Measurements from ENCODE around the gene CDH11.

Gene CDH11

GRCh38 chr16:65005696-65006095 lies 116.2 kb downstream of the CDH11 start:
- DNase-seq (ENCODE audit: extremely low spot score) = no peak
- TF ChIP-seq FOXK2 (IDR thresholded peaks at IDR 0.05) (no peak), TARDBP (IDR thresholded peaks at IDR 0.05) (no peak), ELF4 (IDR thresholded peaks at IDR 0.05) (no peak), PKNOX1 (IDR thresholded peaks at IDR 0.05) (no peak), NFRKB (IDR thresholded peaks at IDR 0.05) (no peak), HDGF (IDR thresholded peaks at IDR 0.05; ENCODE audit: borderline replicate concordance) (no peak), CTBP1 (IDR thresholded peaks at IDR 0.05; ENCODE audit: borderline replicate concordance) (no peak), SUZ12 (IDR thresholded peaks at IDR 0.05) (no peak)
- CTCF ChIA-PET = no interaction called here
- POLR2A ChIA-PET = no interaction called here

GRCh38 chr16:65004570-65004969 lies 117.3 kb downstream of the CDH11 start:
- no peak for DNase-seq (ENCODE audit: extremely low spot score)
- POLR2A ChIA-PET = no interaction called here
- TF ChIP-seq NFRKB (IDR thresholded peaks at IDR 0.05) = no peak
- TF ChIP-seq FOXA1 (IDR thresholded peaks at IDR 0.05) = no peak
- TF ChIP-seq TARDBP (IDR thresholded peaks at IDR 0.05) = no peak
- TF ChIP-seq FOXM1 (IDR thresholded peaks at IDR 0.05; ENCODE audit: borderline replicate concordance) = no peak
- TF ChIP-seq L3MBTL2 (conservative IDR thresholded peaks at IDR 0.05) = no peak
- TF ChIP-seq SUZ12 (IDR thresholded peaks at IDR 0.05) = no peak
- TF ChIP-seq FOXK2 (IDR thresholded peaks at IDR 0.05) = no peak
- TF ChIP-seq ZNF384 (IDR thresholded peaks at IDR 0.05) = no peak
- no peak for TF ChIP-seq SP1 (IDR thresholded peaks at IDR 0.05)
- no peak for TF ChIP-seq BHLHE40 (IDR thresholded peaks at IDR 0.05; ENCODE audit: borderline replicate concordance)
- no peak for TF ChIP-seq CTBP1 (IDR thresholded peaks at IDR 0.05; ENCODE audit: borderline replicate concordance)
- TF ChIP-seq HDGF (IDR thresholded peaks at IDR 0.05; ENCODE audit: borderline replicate concordance) = no peak
- no peak for TF ChIP-seq ELF4 (IDR thresholded peaks at IDR 0.05)
- CTCF ChIA-PET = no interaction called here

- CTCF ChIA-PET = no interaction called here
- no peak for TF ChIP-seq ARNT (IDR thresholded peaks at IDR 0.05)
- TF ChIP-seq PKNOX1 (IDR thresholded peaks at IDR 0.05) = no peak
- TF ChIP-seq FOXA1 (IDR thresholded peaks at IDR 0.05) = no peak
- no peak for TF ChIP-seq ZNF384 (IDR thresholded peaks at IDR 0.05)
- TF ChIP-seq LEF1 (IDR thresholded peaks at IDR 0.05; ENCODE audit: borderline replicate concordance) = no peak
- POLR2A ChIA-PET = no interaction called here
- no peak for DNase-seq (ENCODE audit: extremely low spot score)
These were observed 118.2 kb downstream of the CDH11 start for GRCh38 chr16:65003621-65004020.

- CTCF ChIA-PET = no interaction called here
- TF ChIP-seq L3MBTL2 (conservative IDR thresholded peaks at IDR 0.05) (no peak), FOXK2 (IDR thresholded peaks at IDR 0.05) (no peak), ELF4 (IDR thresholded peaks at IDR 0.05) (no peak), HDGF (IDR thresholded peaks at IDR 0.05; ENCODE audit: borderline replicate concordance) (no peak), PKNOX1 (IDR thresholded peaks at IDR 0.05) (no peak), LEF1 (IDR thresholded peaks at IDR 0.05; ENCODE audit: borderline replicate concordance) (no peak)
- no peak for DNase-seq (ENCODE audit: extremely low spot score)
- POLR2A ChIA-PET = no interaction called here
These were observed 119.6 kb downstream of the CDH11 start for GRCh38 chr16:65002265-65002664.

GRCh38 chr16:65000654-65001053 lies 121.2 kb downstream of the CDH11 start:
- no peak for TF ChIP-seq TARDBP (IDR thresholded peaks at IDR 0.05)
- DNase-seq (ENCODE audit: extremely low spot score) = no peak
- ChIA-PET CTCF (no interaction called here), POLR2A (no interaction called here)

GRCh38 chr16:64997751-64998150 lies 124.1 kb downstream of the CDH11 start:
- TF ChIP-seq FOXA1 (IDR thresholded peaks at IDR 0.05) (no peak), HDGF (IDR thresholded peaks at IDR 0.05; ENCODE audit: borderline replicate concordance) (no peak), ARNT (IDR thresholded peaks at IDR 0.05) (no peak), FOXM1 (IDR thresholded peaks at IDR 0.05; ENCODE audit: borderline replicate concordance) (no peak), ELF4 (IDR thresholded peaks at IDR 0.05) (no peak), L3MBTL2 (conservative IDR thresholded peaks at IDR 0.05) (no peak), FOXK2 (IDR thresholded peaks at IDR 0.05) (no peak), SUZ12 (IDR thresholded peaks at IDR 0.05) (no peak)
- DNase-seq (ENCODE audit: extremely low spot score) = no peak
- ChIA-PET POLR2A (no interaction called here), CTCF (no interaction called here)

GRCh38 chr16:64997121-64997520 lies 124.7 kb downstream of the CDH11 start:
- TF ChIP-seq FOXK2 (IDR thresholded peaks at IDR 0.05) = no peak
- no peak for TF ChIP-seq SUZ12 (IDR thresholded peaks at IDR 0.05)
- no peak for TF ChIP-seq BHLHE40 (IDR thresholded peaks at IDR 0.05; ENCODE audit: borderline replicate concordance)
- ChIA-PET POLR2A (no interaction called here), CTCF (no interaction called here)
- DNase-seq (ENCODE audit: extremely low spot score) = no peak

- ChIA-PET CTCF (no interaction called here), POLR2A (no interaction called here)
- TF ChIP-seq FOXK2 (IDR thresholded peaks at IDR 0.05) (no peak), SUZ12 (IDR thresholded peaks at IDR 0.05) (no peak), HDGF (IDR thresholded peaks at IDR 0.05; ENCODE audit: borderline replicate concordance) (no peak), TARDBP (IDR thresholded peaks at IDR 0.05) (no peak), ARNT (IDR thresholded peaks at IDR 0.05) (no peak), L3MBTL2 (conservative IDR thresholded peaks at IDR 0.05) (no peak), ELF4 (IDR thresholded peaks at IDR 0.05) (no peak), FOXA1 (IDR thresholded peaks at IDR 0.05) (no peak), FOXM1 (IDR thresholded peaks at IDR 0.05; ENCODE audit: borderline replicate concordance) (no peak), CTBP1 (IDR thresholded peaks at IDR 0.05; ENCODE audit: borderline replicate concordance) (no peak), ZNF384 (IDR thresholded peaks at IDR 0.05) (no peak), BHLHE40 (IDR thresholded peaks at IDR 0.05; ENCODE audit: borderline replicate concordance) (no peak), PKNOX1 (IDR thresholded peaks at IDR 0.05) (no peak), LEF1 (IDR thresholded peaks at IDR 0.05; ENCODE audit: borderline replicate concordance) (no peak), NFRKB (IDR thresholded peaks at IDR 0.05) (no peak), SP1 (IDR thresholded peaks at IDR 0.05) (no peak)
- DNase-seq (ENCODE audit: extremely low spot score) = no peak
These were observed 125.2 kb downstream of the CDH11 start for GRCh38 chr16:64996641-64997040.

Measured in HEK293T (cell line).